ENCODE results near the gene SLC39A10.

DNA sequence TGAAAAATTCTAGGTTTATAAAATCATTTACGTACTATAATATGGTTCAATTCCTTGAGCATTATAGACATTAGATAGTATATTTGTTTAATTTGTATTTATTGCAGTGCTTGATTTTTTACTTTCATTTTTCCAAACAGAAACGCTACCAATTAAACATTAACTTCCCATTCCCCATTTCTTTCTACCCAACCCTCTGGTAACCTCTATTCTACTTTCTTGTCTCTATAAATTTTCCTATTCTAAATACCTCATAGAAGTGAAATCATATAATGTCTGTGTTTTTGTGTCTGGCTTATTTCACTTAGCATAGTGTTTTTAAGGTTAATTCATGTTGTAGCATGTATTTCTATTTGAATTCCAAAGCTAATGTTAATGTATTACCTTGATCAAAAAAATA, 11.6 kb upstream of the SLC39A10 start:
- TF ChIP-seq, protein P1, sequence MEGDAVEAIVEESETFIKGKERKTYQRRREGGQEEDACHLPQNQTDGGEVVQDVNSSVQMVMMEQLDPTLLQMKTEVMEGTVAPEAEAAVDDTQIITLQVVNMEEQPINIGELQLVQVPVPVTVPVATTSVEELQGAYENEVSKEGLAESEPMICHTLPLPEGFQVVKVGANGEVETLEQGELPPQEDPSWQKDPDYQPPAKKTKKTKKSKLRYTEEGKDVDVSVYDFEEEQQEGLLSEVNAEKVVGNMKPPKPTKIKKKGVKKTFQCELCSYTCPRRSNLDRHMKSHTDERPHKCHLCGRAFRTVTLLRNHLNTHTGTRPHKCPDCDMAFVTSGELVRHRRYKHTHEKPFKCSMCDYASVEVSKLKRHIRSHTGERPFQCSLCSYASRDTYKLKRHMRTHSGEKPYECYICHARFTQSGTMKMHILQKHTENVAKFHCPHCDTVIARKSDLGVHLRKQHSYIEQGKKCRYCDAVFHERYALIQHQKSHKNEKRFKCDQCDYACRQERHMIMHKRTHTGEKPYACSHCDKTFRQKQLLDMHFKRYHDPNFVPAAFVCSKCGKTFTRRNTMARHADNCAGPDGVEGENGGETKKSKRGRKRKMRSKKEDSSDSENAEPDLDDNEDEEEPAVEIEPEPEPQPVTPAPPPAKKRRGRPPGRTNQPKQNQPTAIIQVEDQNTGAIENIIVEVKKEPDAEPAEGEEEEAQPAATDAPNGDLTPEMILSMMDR (IDR thresholded peaks at IDR 0.05), result no peak
- no peak for TF ChIP-seq POLR2A (IDR thresholded peaks at IDR 0.05)
